GM23338 (cell line): ENCODE data around the gene HK1. TPM values are rescaled to one million over a fixed set of nuclear protein-coding genes. Genes with fewer than 3 reads are reported as not detected.

Source experiments
- ATAC-seq: fragments of 200-7000 bp; cut with Tn5 transposase; 3 replicates; pipeline ENCODE4 v1.9.1; 2020
- DNase-seq: peaks from one replicate; pipeline ENCODE4 v3.0.0-alpha.2; 2015; ENCODE audit warnings: low spot score
- H2AFZ ChIP-seq: fragments of 200-600 bp; sonication (generic); 2 replicates; pipeline ENCODE4 v1.8.0; 2016; ENCODE audit warnings: antibody characterized with exemption, mild to moderate bottlenecking, moderate library complexity
- H3F3A ChIP-seq: fragments of 200-600 bp; sonication (generic); replicated peaks from 2 replicates; pipeline ENCODE4 v1.8.0; 2017; ENCODE audit warnings: antibody characterized with exemption, mixed run types, low read depth
- H3K27ac ChIP-seq: fragments of 200-600 bp; sonication (generic); 2 replicates; pipeline ENCODE4 v1.6.1; 2016; ENCODE audit warnings: low read depth
- H3K27me3 ChIP-seq: fragments of 200-600 bp; sonication (generic); 2 replicates; pipeline ENCODE4 v1.8.0; 2016; ENCODE audit warnings: mild to moderate bottlenecking, mixed run types, moderate library complexity; ENCODE audit not compliant: insufficient read depth
- H3K36me3 ChIP-seq: fragments of 200-600 bp; sonication (generic); 2 replicates; pipeline ENCODE4 v1.8.0; 2016; ENCODE audit warnings: mild to moderate bottlenecking; ENCODE audit not compliant: insufficient read depth
- H3K4me1 ChIP-seq: fragments of 200-600 bp; sonication (generic); 2 replicates; pipeline ENCODE4 v1.8.0; 2016; ENCODE audit warnings: mild to moderate bottlenecking, moderate library complexity; ENCODE audit not compliant: insufficient read depth
- H3K4me2 ChIP-seq: fragments of 200-600 bp; sonication (generic); 2 replicates; pipeline ENCODE4 v1.7.1; 2017; ENCODE audit warnings: mixed run types
- H3K4me3 ChIP-seq: fragments of 200-600 bp; sonication (generic); 2 replicates; pipeline ENCODE4 v1.6.1; 2016; ENCODE audit warnings: mixed run types
- H3K79me2 ChIP-seq: fragments of 200-600 bp; sonication (generic); replicated peaks from 2 replicates; pipeline ENCODE4 v1.8.0; 2017; ENCODE audit warnings: mild to moderate bottlenecking; ENCODE audit not compliant: insufficient read depth
- H3K9me2 ChIP-seq: fragments of 200-600 bp; sonication (generic); 2 replicates; pipeline ENCODE4 v1.8.0; 2017; ENCODE audit not compliant: insufficient read depth
- H4K20me1 ChIP-seq: fragments of 200-600 bp; sonication (generic); replicated peaks from 2 replicates; pipeline ENCODE4 v1.8.0; 2017; ENCODE audit warnings: mild to moderate bottlenecking; ENCODE audit not compliant: insufficient read depth
- H3K27ac Mint-ChIP-seq: 2 replicates; pipeline ENCODE4 v1.8.0; 2020; ENCODE audit warnings: inconsistent platforms, mild to moderate bottlenecking, moderate library complexity, mixed read lengths
- H3K27me3 Mint-ChIP-seq: 3 replicates; pipeline ENCODE4 v1.8.0; 2022; ENCODE audit warnings: low read depth, mild to moderate bottlenecking, moderate library complexity, mixed read lengths, inconsistent platforms; ENCODE audit not compliant: insufficient read depth, poor library complexity
- H3K36me3 Mint-ChIP-seq: 3 replicates; pipeline ENCODE4 v1.8.0; 2021; ENCODE audit warnings: low read depth, mild to moderate bottlenecking, inconsistent platforms, moderate library complexity, mixed read lengths
- H3K4me1 Mint-ChIP-seq: 3 replicates; pipeline ENCODE4 v1.8.0; 2020; ENCODE audit warnings: mild to moderate bottlenecking, inconsistent platforms, mixed read lengths
- H3K4me3 Mint-ChIP-seq: 3 replicates; pipeline ENCODE4 v1.8.0; 2021; ENCODE audit warnings: moderate library complexity, mild to moderate bottlenecking, inconsistent platforms, mixed read lengths
- H3K9me3 Mint-ChIP-seq: 3 replicates; pipeline ENCODE4 v1.8.0; 2020; ENCODE audit warnings: moderate library complexity, mild to moderate bottlenecking, inconsistent platforms, mixed read lengths
- CREB1 ChIP-seq: fragments of 250-450 bp; sonication (Bioruptor Pico); IDR thresholded peaks from 2 replicates; pipeline ENCODE4 v1.5.0; 2020; ENCODE audit warnings: low read depth, mild to moderate bottlenecking, moderate library complexity
- CTCF ChIP-seq, 2 experiments: fragments of 200-600 bp in 1 of 2; sonication (generic) in 1 of 2; conservative IDR thresholded peaks; 2 replicates each; pipeline versions ENCODE4 v1.5.1 to v1.6.1; 2016 to 2017; ENCODE audit warnings: antibody characterized with exemption in 2 of 2, low read depth in 2 of 2, mild to moderate bottlenecking in 2 of 2, moderate library complexity in 1 of 2
- ETS1 ChIP-seq: IDR thresholded peaks from 2 replicates; pipeline ENCODE4 v1.6.1; 2016; ENCODE audit warnings: antibody characterized with exemption
- EZH2 ChIP-seq: fragments of 200-600 bp; sonication (generic); IDR thresholded peaks from one replicate; pipeline ENCODE4 v1.8.0; 2017; ENCODE audit warnings: antibody characterized with exemption, mild to moderate bottlenecking, low read depth; ENCODE audit not compliant: unreplicated experiment
- EZH2phosphoT487 ChIP-seq: fragments of 200-600 bp; sonication (generic); IDR thresholded peaks from one replicate; pipeline ENCODE4 v1.8.1; 2018; ENCODE audit warnings: antibody characterized with exemption; ENCODE audit not compliant: unreplicated experiment
- JUNB ChIP-seq: IDR thresholded peaks from one replicate; pipeline ENCODE4 v1.6.1; 2016; ENCODE audit warnings: antibody characterized with exemption; ENCODE audit not compliant: unreplicated experiment
- NANOG ChIP-seq: IDR thresholded peaks from 2 replicates; pipeline ENCODE4 v1.6.1; 2016; ENCODE audit warnings: antibody characterized with exemption, borderline replicate concordance
- POLR2AphosphoS5 ChIP-seq: IDR thresholded peaks from 2 replicates; pipeline ENCODE4 v1.6.1; 2016; ENCODE audit warnings: antibody characterized with exemption, low read depth
- REST ChIP-seq: IDR thresholded peaks from one replicate; pipeline ENCODE4 v1.6.1; 2018; ENCODE audit warnings: antibody characterized with exemption; ENCODE audit not compliant: unreplicated experiment
- STAT1 ChIP-seq: IDR thresholded peaks from one replicate; pipeline ENCODE4 v1.6.1; 2016; ENCODE audit warnings: antibody characterized with exemption; ENCODE audit not compliant: unreplicated experiment
- ZNF114 ChIP-seq: fragments of 250-450 bp; sonication (Bioruptor Pico); IDR thresholded peaks from 2 replicates; pipeline ENCODE4 v1.5.0; 2020; ENCODE audit warnings: mild to moderate bottlenecking, moderate library complexity
- ZNF331 ChIP-seq: fragments of 250-450 bp; sonication (Bioruptor Pico); IDR thresholded peaks from 2 replicates; pipeline ENCODE4 v1.5.0; 2020; ENCODE audit warnings: low read depth, mild to moderate bottlenecking, moderate library complexity
- ZNF462 ChIP-seq: fragments of 250-450 bp; sonication (Bioruptor Pico); IDR thresholded peaks from 2 replicates; pipeline ENCODE4 v1.5.0; 2020; ENCODE audit warnings: mild to moderate bottlenecking, moderate library complexity
- polyA plus RNA-seq: library from polyadenylated mRNA; unstranded; fragments of >200 nt; fragmentation: Nextera tagmentation; extraction: Ambion mirVana; gene quantifications from 2 replicates; pipeline ENCODE4 v1.2.1, GENCODE V29; 2016
- total RNA-seq: library from RNA; depleted of rRNA; stranded (reverse); fragments of >200 nt; shearing (Covaris generic); gene quantifications from 2 replicates; pipeline ENCODE4 v1.2.3, GENCODE V29; 2014

HK1 gene
- total and polyA plus RNA-seq, 2 experiments from 2014 or later = 76.6 to 229 TPM

GRCh38 chr10:69446229-69446628 lies 167.9 kb downstream of the HK1 start:
- H3K27me3 Mint-ChIP-seq = peaks cover 22% of the 10 kb centered on the region
- H2AFZ ChIP-seq = no peak overlapping the region
- H3K4me3 ChIP-seq = no peak overlapping the region
- H3K27ac ChIP-seq = no peak overlapping the region
- H3K4me3 Mint-ChIP-seq = no peak overlapping the region
- no peak overlapping the region for H3K4me2 ChIP-seq
- ATAC-seq (no peak), DNase-seq (no peak)
- TF ChIP-seq JUNB = no peak
- no peak for TF ChIP-seq ZNF331 (CRISPR knock-in tag)
- TF ChIP-seq NANOG = no peak
- no peak for TF ChIP-seq EZH2
- no peak for TF ChIP-seq POLR2AphosphoS5
- no peak for TF ChIP-seq STAT1
- no peak for TF ChIP-seq ZNF114 (CRISPR knock-in tag)
- TF ChIP-seq ETS1 = no peak
- no peak for TF ChIP-seq REST
- no peak for TF ChIP-seq ZNF462
- no peak for TF ChIP-seq EZH2phosphoT487
- TF ChIP-seq CTCF (conservative IDR thresholded peaks at IDR 0.05; ENCODE audit: low read depth in 2 of 2) = no peak
- TF ChIP-seq CREB1 (CRISPR knock-in tag) = no peak
- peaks cover 17% of the 10 kb centered on the region for H3K27me3 ChIP-seq
- H3F3A ChIP-seq = no peaks in the 10 kb centered on the region
- no peak overlapping the region for H3K27ac Mint-ChIP-seq
- no peaks in the 10 kb centered on the region for H3K36me3 ChIP-seq
- peaks cover 2% of the 10 kb centered on the region; the same call in 2 of the 3 replicates for H3K9me3 Mint-ChIP-seq
- no peaks in the 10 kb centered on the region for H3K36me3 Mint-ChIP-seq
- H3K4me1 ChIP-seq = peaks cover 6% of the 10 kb centered on the region
- peaks cover 10% of the 10 kb centered on the region; the same call in 2 of the 3 replicates for H3K4me1 Mint-ChIP-seq
- no peaks in the 10 kb centered on the region for H3K9me2 ChIP-seq
- no peaks in the 10 kb centered on the region; the same call in 1 of the 2 replicates for H4K20me1 ChIP-seq
- no peaks in the 10 kb centered on the region for H3K79me2 ChIP-seq
